Activated CD4-positive, alpha-beta T cell treated with anti-CD3 and anti-CD28 coated beads, Interleukin-2, amount 50 U/mL, for 4 hours (primary cell): Measurements from ENCODE around the gene FBXL4.
A peak's percentile ranks its signal among the peaks of the same experiment; 100 is the strongest.

Experiments used
- DNase-seq, 2 experiments: peaks; one replicate each; pipeline ENCODE4 v3.0.0-alpha.2; 2020

FBXL4 gene

DNA sequence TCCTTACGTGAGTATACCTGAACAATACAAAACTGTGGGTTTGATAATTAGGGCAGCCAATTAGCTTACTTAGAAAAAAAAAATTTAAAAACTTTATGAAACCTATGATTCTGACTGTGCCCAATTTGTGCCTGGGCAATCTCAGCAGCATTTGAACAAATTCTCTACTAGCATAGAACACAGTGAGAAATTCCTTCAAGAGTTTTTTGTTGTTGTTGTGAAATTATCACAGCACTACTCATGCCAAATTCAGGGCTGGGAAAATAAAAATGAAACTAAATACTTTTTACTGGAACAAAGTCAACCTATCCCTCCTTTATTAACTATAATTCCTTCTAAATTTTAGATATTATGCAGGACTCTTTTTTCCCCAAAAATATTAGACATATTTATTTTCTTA, 70.5 kb downstream of the FBXL4 start:
- DNase-seq = no peak

DNA sequence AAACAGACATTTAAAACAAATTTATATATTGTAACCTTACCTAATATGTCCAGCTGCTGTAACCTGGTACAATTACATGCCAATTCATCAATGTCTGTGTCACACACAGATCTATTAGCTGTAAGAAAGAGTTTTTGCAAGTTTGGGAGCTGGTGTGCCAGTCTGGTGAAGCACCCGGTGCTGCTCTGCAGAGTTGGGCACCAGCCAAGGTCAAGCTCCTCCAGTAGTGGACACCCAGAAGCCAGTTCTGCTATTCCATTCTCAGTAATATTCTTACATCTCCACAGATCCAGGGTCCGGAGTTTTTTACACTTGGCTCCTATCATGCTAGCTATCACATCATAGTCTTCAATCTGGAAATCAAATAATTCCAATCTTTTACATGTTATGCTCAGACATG, 72.4 kb downstream of the FBXL4 start:
- no peak for DNase-seq

DNA sequence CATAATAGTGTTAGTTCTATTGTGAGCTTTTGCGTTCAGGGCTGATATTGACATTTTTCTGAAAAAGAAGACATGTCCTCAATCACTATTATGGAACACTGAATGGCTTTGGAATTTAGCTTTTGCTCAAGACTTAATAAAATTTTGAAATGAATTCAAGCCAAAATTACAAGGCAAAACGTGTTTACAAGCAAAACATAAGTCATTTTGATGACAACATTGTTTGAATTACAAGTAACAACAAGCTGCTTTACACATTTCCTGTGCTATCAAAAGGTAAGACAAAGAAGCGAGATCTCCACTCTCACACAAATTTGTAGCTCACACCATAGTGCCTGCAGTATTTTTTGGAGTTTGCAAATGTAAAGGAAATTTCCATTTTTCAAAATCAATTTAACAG, 75.9 kb downstream of the FBXL4 start:
- DNase-seq = no peak

DNA sequence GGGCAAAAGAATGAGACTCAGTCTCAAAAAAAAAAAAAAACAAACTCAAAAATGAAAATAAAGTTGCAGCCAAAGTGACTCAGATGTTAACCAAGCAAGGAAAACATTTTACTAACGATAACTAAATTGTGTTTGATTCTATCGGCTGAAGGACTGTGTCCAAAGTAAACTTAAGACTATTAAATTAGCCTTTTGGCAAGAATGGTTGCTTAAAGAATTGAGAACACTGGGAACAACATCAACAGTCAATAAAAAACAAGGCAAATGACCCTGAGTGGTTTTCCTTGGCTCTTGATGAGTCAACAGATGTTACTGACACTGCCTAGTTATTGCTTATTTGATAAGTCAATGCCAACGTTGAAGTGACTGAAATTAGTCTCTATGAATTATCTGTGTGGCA, 76.7 kb downstream of the FBXL4 start:
- DNase-seq = no peak

DNA sequence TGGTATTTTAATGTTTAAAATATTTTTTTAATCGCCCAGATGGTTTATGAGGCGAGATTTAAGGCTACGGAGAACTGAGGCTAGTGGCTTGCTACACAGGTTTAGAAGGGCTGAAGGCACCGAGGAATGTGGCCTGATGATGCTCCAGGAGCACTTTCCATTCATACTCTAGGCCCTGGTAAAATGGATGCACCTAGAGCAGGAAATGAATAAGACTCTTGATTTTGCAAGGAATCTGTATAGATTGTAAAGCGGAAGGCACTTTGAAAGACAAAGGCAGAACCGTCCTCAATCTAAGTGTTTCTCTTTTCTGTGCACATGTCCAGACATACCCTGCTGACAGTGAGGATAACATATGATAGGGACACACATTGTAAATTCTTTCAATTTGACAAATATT, 83.2 kb downstream of the FBXL4 start:
- no peak for DNase-seq

DNA sequence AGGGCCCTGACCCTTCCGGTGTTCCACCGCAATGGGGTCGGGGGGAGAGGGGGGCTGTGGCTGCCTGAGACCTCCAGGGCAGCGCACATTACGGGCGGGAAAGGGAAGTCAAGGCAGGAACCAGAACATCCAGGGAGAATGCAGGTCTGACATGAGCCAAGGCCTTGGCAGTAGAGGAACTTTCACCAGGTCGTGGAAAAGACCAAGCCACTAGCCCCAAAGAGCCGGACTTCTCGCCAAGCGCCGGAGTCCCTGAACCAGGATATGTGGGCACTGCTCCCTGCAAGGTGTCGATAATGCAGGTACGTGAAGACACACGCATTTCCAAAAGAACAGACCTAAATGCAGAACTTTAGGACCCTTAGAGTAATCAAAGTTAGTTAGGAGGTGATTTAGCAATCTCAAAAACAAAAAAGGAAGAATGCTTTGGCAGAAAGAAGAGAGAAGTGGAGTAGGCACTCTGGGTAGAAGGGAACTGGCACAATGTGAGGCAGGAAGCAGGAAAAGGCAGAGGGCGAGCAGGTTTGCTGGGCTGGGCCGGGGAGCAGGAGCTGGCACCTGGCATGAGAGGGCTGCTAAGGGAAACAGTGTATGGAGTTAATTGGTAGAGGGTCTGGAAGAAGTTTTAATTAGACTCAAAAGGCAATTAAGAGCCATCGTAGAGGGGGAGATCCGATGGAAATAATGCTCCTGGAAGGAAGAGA, 99.1 kb downstream of the FBXL4 start:
- DNase-seq = no peak

DNA sequence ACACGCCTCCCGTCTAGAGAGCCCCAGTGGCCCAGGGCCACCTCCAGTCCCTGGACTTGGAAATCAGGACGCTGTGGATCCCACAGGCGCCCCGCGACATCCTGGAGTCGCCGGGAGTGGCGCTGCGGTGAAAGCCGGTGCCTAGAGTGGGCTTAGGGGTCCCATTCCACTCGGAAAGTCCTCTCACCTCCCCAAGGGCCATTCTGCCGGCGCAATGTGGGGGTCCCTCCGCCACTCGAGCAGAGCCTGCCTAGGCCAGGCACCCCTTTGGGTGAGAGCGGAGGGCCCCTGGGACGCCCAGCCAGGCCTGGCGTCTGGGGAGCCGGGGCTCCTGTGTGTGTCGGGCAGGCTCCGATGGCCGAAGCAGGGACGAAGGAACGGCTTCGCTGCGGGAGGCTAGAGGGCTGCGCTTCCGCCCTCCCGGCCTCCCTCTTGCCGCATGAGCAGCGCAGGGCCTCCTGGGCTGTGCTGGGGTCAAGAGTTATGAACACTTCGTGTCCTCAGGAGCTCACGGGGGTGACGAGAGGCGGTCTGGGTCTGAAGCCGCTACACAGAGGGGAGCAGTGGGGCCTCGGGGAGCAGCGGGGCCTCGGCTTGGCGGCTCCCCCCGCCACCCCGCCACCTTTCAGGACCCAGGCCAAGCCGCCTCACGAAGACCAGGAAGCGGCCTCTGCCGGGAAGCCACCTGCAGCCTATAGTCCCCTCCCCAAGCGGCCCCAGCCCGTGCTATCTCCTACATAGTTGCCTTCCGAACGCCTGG, 99.8 kb downstream of the FBXL4 start:
- DNase-seq = no peak

DNA sequence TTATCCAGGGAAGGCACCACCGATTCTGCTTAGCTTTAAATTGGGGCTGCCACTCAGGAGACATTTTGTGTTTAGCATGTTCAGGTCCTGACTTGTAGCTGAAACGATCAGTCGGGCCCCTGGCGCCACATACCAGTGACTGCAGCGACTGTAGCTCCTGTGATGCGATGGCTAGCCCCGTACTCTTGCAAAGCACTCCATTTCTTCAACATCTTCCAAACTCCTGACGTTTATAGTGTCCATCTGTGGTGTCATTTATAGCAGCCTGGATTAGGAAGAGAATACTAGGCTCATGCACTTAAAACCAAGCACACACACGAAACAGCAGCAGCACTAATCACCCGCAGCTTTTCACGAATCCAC, 100.3 kb downstream of the FBXL4 start:
- no peak for DNase-seq

DNA sequence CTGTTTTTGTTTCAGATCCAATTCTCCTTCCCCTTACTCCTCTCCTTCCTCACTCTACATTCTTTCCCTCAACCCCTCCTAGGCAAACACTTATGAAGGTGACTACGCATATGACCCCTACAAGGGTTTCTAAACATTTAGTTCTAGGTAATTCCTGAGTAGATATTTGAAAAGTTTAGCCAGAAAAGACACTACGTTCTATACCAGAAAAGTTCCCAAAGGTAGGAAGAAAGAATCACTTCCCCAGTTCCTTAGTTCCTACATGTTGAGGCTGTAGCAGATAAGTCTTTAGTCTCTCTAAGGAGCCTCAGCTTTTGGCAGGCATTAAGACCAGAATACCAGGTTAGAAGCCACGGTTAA, 101.7 kb downstream of the FBXL4 start:
- no peak for DNase-seq

DNA sequence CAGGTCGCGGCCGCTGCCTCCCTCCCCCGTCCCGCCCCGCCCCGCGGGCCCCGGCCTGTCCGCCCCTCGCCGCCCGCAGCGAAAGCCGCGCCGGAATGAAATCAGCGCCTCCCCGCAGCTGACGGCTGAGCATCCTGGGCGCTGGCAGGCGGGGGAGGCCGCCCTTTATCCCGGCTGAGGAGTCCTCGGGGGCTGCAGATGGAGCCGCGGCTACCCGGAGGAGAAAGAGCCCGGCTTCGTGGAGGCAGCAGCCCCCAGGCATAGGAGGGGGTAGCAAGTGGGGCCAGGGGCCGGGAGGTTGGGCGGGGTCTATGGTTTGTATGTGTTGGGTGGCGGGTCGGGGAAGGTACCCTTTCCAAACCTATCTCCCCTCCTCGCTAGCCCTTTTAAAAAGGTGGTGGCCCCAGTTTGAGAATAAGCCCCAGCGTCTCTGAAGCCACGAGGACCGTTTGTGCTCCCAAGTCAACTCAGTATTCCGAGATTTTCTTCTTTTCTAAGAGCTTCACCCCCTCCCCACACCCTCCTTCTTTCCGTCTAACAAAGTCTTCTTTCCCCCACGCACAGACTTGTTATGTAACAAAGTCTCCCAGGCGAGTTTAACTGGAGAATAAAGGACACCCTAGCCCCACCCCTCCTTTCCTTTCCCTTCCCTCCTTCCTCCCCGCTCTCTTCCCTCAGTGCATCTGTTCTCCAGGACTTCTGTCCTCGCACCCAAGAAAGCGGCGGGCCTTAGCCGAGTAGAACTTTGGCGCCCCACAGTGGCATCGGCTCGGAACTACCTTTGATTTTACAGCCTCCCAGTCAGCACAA, 102.3 kb downstream of the FBXL4 start:
- DNase-seq = peak; percentile 57 to 59

DNA sequence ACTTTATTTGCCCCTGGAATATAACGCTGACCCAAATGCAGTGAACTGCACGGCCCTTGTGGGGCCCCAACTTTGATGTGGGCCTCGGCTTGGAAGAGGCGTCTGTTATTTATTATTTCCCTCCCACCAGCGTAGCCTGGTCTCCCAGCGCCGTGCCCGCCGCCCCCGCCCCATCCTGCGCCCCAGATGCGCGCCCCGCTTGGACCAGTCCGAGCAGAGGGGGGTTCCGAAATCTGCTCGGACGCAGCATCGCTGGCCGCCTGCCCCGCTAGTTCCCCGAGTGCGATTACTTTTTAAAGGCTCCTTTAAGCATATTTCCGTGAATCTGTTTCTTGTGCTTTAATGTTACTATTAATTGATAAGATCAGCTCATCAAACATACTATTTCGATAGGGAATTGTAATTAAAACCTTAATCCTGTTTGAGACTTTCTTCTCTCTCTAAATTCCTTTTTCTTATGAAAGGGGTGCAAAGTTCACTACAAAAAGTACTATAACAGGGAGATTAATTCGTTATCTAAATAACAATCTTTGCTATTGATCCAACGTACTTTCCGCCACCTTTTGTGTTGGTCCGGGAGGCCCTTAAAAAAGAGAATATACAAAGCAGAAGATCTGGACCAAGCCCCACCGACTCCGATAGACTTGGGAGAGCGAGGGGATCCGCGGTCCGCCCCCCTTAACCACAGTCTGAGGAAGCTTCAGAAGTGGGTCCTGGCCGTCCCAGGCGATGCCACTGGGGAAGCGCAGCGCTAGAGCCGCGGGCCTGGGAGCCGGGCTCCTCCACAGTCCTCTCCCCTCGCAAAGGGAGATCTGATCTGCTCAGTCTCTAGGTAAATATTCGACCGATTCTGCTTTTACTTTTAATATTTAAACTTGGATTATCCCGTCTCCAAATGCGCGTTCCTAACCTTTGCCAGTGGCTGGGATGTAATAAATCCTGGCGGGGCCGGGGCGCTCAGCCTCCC, 103.2 kb downstream of the FBXL4 start:
- no peak for DNase-seq

DNA sequence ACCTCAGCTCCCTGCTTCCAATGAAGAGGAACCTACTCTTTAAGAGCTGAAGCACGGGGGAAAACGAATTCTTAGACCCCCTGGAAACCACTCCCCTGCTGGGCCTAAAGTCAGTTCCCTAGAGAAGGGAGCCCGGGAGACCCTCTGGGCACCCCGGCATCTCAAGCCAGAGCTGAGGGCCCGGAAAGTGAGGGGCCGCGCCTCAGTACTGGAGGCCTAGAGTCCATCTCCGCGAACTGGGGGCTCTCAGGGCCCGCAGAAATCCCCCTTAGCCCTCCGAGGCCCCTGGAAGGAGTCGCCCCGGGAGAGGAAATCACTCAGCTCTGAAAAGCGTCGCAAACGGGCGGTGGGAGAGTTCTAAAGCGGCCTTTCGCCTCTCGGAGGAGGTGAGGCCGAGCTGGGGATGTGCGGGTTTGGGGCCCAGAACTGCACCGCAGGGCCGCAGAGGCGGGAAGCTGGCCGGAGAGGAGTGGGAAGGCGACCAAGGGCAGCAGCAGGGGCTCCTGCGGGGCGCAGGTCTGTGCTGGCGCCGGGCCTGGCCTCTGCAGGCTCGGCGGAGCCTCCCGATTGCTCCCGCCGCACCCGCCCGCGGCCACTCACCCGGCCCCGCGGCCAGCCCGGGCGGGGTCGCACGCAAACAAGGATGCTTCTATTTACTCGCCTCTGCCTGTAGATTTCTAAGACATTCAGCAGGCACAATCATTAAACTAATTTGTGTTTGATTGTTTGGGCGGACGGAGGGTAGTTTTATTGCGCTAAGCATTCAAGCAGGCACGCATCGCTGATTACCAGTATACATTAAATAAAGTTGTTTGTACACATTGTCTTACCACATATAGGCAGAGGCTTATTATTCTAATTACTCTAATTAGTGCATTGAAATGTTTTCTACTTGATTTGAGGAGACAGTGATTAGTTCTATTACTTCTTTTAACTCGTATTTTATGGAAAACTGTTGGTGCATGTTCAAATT, 104.2 kb downstream of the FBXL4 start:
- DNase-seq = no peak

DNA sequence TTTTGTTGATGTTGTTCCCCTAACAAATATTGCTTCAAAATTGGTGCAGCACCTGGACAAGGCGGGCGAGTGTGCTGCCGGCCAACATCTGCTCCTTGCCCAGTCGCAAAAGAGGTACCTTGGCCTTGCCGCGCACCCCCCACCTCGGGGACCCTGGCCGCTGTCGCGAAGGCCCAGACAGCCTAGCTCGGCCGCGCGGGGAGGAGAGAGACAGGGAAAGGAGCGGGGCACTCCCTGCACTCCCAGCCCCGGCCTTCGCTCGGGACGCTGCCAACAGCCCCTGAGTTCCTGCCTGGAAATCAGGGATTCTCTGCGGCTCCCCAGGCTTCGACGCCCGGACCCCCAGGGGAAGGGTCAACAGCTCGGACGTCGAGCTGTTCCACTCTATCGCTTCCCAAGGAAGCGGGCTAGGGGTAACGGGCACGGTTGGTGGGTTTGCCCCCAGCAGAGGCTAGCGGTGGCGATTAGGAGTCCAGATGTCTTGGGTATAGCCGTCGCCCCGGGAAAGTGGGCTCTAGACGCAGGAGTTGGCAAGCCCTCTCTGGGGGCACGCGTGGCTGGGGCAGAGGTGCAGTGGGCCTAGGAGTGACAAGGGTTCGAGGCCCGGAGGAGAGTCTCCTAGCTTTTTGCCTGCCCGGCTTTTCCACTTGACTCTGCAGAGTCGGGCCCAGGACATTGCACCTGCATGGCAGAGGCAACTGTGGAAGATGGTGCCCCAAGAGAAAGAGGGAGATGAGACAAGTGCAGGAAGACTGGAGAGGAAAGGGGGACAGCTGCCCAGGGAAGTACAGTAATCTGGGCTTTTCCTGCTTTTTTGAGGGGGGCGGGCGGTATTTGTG, 105.2 kb downstream of the FBXL4 start:
- no peak for DNase-seq

DNA sequence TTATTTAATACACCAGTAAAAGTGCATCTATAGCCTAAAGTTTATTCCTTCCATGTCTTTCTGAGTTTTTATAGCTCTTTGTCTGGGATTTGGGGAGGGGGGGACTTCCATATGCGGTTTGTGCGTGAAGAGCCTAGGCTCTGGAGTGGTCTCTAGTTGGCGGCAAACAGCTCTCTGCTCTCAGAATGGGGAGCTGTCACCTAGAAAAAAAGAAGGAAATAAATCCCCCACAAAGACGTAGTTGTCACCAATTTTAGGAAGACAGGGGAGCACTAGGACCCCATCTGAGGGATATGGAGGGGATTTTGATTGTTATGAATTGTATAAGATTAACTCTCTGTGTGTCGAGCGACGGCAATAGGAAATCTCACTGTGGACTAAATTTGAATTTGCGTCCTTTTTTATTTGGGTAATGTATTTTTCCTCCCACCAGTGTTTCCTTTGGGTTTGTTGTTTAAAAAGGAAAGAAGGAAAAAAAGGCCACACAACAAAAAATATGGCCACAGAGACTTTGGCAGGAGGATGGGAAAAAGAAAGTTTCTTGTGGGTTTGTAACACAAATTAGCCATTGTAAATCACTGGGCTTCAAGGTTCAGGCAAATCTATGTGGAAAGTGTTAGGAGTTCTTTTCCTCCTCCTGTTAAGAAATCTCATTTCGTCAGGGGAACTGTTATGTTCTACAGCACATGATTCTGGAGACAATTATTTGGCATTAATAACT, 106.0 kb downstream of the FBXL4 start:
- DNase-seq = no peak

DNA sequence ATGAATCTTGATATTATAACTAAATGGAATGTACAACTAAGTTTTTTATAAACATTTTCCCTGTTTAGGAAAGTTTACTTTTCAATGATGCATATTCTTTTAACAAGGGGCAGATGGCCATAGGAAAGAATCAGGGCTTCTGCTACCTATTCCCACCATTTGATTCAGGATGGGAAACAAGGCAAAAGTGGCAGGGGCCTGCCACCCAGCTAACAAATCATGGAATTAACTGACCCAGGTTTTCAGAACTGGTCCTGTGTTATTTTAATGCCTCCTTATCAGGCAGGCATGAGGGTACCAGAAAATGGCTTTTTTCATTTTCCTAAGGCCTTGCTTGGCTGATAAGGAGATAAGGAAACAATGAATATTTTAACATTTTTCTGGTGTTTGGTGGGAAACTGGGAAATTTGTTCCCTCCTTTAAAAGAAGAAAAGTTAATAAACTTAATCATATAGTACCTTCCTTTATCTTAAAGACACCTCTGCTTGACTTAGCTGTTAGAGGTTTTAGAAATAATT, 106.7 kb downstream of the FBXL4 start:
- no peak for DNase-seq

DNA sequence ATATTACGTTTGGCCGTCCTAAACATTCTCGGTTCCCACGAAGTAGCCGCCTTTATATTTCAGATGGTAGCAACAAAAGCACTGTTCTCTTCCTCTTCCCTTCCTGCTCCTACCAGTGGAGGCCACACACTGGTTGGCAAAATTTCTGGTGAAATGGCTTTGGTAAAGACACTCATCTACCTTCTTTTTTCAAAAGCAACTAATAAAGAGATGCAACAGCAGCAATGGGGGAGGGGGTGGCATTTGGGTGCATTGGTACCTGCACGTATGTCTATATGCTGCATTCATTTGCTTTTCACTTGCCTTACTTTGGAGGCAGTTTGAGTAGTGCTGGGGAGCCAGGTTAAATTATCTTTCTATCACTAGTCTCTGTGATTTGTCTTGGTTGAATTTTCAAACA, 107.4 kb downstream of the FBXL4 start:
- DNase-seq = no peak

DNA sequence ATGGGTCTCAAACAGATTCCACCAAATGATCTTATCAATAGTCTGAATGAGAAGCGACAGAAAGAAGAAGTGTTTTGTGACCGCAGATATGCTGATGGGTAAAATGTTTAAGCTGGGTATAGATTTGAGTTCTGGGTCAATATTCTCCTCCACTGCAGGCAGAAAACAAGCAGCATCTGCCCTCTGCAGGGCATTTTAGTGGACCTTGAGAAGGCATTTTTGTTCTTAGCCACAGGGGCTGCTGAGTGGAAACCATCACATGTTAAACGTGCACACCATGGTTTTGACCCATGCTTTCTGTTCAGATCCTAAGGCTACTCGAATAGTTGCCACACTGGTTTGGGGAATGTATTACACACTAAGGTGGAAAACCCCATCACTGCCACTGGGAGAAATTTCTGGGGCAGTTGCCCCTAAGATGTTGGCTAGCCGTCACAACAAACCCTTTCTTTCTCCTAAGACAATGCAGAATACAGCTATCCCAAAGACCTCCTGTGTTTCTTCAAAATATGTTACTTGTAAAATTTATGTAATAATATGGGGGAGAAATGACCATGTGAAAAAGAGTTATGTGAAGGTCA, 107.9 kb downstream of the FBXL4 start:
- no peak for DNase-seq

DNA sequence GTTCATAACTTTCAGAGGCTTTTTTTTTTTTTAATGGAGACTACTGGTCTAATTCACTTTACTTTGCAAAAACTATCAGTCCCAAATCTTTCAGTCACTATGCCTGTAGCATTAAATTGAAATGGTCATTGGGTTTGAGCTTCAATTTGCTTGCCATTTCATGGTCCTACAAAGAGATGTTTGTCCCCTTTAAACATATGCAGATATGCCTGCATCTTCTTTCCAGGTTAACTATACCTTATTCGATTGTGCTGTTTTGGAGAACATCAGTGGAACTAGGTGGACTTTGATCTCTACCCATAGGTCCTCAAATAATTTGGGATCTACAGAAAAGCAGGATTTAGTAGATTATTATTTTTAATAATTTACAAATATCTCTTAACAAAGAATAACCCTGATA, 108.8 kb downstream of the FBXL4 start:
- no peak for DNase-seq

DNA sequence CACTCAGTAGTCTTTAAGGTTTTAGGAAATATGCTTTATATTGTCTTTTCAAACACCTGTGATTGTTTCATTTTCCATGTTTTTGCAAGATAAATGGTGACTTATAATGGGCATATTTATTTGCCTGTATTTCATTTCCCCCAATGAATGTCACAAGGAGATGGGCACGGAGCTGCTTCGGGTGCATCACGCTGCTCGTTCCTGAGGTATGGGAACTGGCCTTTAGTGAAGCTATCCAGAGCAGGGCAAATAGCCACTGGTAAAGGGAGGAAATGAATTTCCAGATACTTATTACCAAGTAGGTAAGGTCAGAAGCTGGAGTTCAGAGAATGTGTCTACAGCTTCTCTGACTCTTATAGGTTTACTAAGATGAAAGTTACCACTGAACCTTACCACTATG, 109.7 kb downstream of the FBXL4 start:
- DNase-seq = no peak
